HepG2 (cell line): ENCODE results near the gene OTOP3. TPM values are rescaled to one million over a fixed set of nuclear protein-coding genes. Genes with fewer than 3 reads are reported as not detected.
A peak's percentile ranks its signal among the peaks of the same experiment; 100 is the strongest.

Experiments used
- ARNT ChIP-seq: fragments of 450-650 bp; IDR thresholded peaks from 2 replicates; pipeline ENCODE4 v1.6.1; 2017
- HOXA9 ChIP-seq: sonication (generic); formaldehyde crosslinking; IDR thresholded peaks from 2 replicates; pipeline ENCODE4 v1.8.1; 2022; ENCODE audit warnings: missing genetic modification reagents, mild to moderate bottlenecking, moderate library complexity, borderline replicate concordance
- IRF2 ChIP-seq: IDR thresholded peaks from 2 replicates; pipeline ENCODE4 v1.6.1; 2018; ENCODE audit warnings: missing genetic modification reagents, missing compliant biosample characterization
- KDM4B ChIP-seq: sonication (generic); formaldehyde crosslinking; IDR thresholded peaks from 2 replicates; pipeline ENCODE4 v1.4.0; 2020; ENCODE audit warnings: missing genetic modification reagents
- MXI1 ChIP-seq: IDR thresholded peaks from 3 replicates; pipeline ENCODE4 v1.6.1; 2012; ENCODE audit warnings: low read depth, low read length, inconsistent platforms, borderline replicate concordance
- PAX8 ChIP-seq: sonication (generic); formaldehyde crosslinking; IDR thresholded peaks from 2 replicates; pipeline ENCODE4 v1.8.0; 2022; ENCODE audit warnings: mild to moderate bottlenecking, missing genetic modification reagents, borderline replicate concordance
- POLR2AphosphoS2 ChIP-seq: IDR thresholded peaks from 2 replicates; pipeline ENCODE4 v1.6.1; 2011; ENCODE audit warnings: low read depth, low read length, improper control_type of control experiment
- ZBTB38 ChIP-seq: sonication (generic); formaldehyde crosslinking; IDR thresholded peaks from 2 replicates; pipeline ENCODE4 v1.5.1; 2020; ENCODE audit warnings: mild to moderate bottlenecking, missing genetic modification reagents
- ZNF383 ChIP-seq: sonication (generic); formaldehyde crosslinking; IDR thresholded peaks from 2 replicates; pipeline ENCODE4 v1.4.0; 2020; ENCODE audit warnings: missing genetic modification reagents, mild to moderate bottlenecking, borderline replicate concordance
- ZNF451 ChIP-seq: sonication (generic); formaldehyde crosslinking; IDR thresholded peaks from 2 replicates; pipeline ENCODE4 v1.5.0; 2020; ENCODE audit warnings: mild to moderate bottlenecking, missing genetic modification reagents
- ZNF484 ChIP-seq: sonication (generic); formaldehyde crosslinking; IDR thresholded peaks from 2 replicates; pipeline ENCODE4 v1.5.1; 2020; ENCODE audit warnings: mild to moderate bottlenecking, low read depth, missing genetic modification reagents, borderline replicate concordance
- ZNF512B ChIP-seq: sonication (generic); formaldehyde crosslinking; IDR thresholded peaks from 2 replicates; pipeline ENCODE4 v1.5.1; 2020; ENCODE audit warnings: missing genetic modification reagents, mild to moderate bottlenecking, borderline replicate concordance
- ZNF567 ChIP-seq: sonication (generic); formaldehyde crosslinking; IDR thresholded peaks from 2 replicates; pipeline ENCODE4 v1.8.1; 2023; ENCODE audit warnings: mild to moderate bottlenecking, missing genetic modification reagents, borderline replicate concordance
- ZNF597 ChIP-seq: sonication (generic); formaldehyde crosslinking; IDR thresholded peaks from 2 replicates; pipeline ENCODE4 v1.5.0; 2020; ENCODE audit warnings: missing genetic modification reagents
- ZNF639 ChIP-seq: conservative IDR thresholded peaks from 2 replicates; pipeline ENCODE4 v1.6.1; 2018; ENCODE audit warnings: missing genetic modification reagents
- ZNF747 ChIP-seq: sonication (generic); formaldehyde crosslinking; IDR thresholded peaks from 2 replicates; pipeline ENCODE4 v1.8.1; 2023; ENCODE audit warnings: missing genetic modification reagents, mild to moderate bottlenecking, borderline replicate concordance
- ZNF891 ChIP-seq: sonication (generic); formaldehyde crosslinking; IDR thresholded peaks from 2 replicates; pipeline ENCODE4 v1.5.0; 2020; ENCODE audit warnings: mild to moderate bottlenecking, missing genetic modification reagents
- polyA plus RNA-seq, 8 experiments: library from polyadenylated mRNA; depleted of rRNA in 3 of 8; stranded (reverse) in 7 of 8; unstranded in 1 of 8; fragments of >200 nt; fragmentation: Illumina TruSeq in 4 of 8; extraction: Trizol in 4 of 8; gene quantifications; 2 replicates each; pipeline versions ENCODE4 v1.2.1 to v1.2.3, GENCODE V29; 2011 to 2016; ENCODE audit warnings: low read depth in 4 of 8, missing spikeins in 1 of 8, mixed read lengths in 1 of 8; ENCODE audit not compliant: insufficient read depth in 1 of 8
- total RNA-seq, 5 experiments: library from RNA; depleted of rRNA; stranded (reverse); fragments of >200 nt; fragmentation: Illumina TruSeq; extraction: Trizol; gene quantifications; 2 replicates each; pipeline ENCODE4 v1.2.3, GENCODE V29; 2016; ENCODE audit warnings: low read depth in 1 of 5
- TF ChIP-seq, protein P1 (sequence below): sonication (generic); formaldehyde crosslinking; IDR thresholded peaks from 2 replicates; pipeline ENCODE4; 2020; ENCODE audit warnings: missing genetic modification reagents, mild to moderate bottlenecking, borderline replicate concordance
- TF ChIP-seq, protein P2 (sequence below): IDR thresholded peaks from 2 replicates; pipeline ENCODE4 v1.6.1; 2016; ENCODE audit warnings: low read depth, borderline replicate concordance
- TF ChIP-seq, protein P3 (sequence below): sonication (generic); formaldehyde crosslinking; IDR thresholded peaks from 2 replicates; pipeline ENCODE4 v1.8.1; 2023; ENCODE audit warnings: mild to moderate bottlenecking, missing genetic modification reagents, borderline replicate concordance

Gene OTOP3
- total and polyA plus RNA-seq, 2 of the 13 experiments (the other 11 are each of a cell fraction or from before 2014, with no cell fraction given), result not detected

GRCh38 chr17:74960570-74961342 lies 25.1 kb downstream of the OTOP3 start (continued):
- TF ChIP-seq ZNF597, result no peak
- peak; percentile 84 for TF ChIP-seq HOXA9 (CRISPR knock-in tag)
- TF ChIP-seq ZNF747 (CRISPR knock-in tag), result no peak
- 0 out of 2 replicates have a peak, but pooled peaks have one; percentile 84 for TF ChIP-seq ZNF484
- TF ChIP-seq ZNF512B (CRISPR knock-in tag), result peak; percentile 59; the same call in 1 of the 2 replicates
- TF ChIP-seq IRF2 (CRISPR knock-in tag), result peak; percentile 71
- TF ChIP-seq POLR2AphosphoS2, result no peak
- TF ChIP-seq ZNF891 (CRISPR knock-in tag), result 0 out of 2 replicates have a peak, but pooled peaks have one; percentile 86
- TF ChIP-seq ZNF451 (CRISPR knock-in tag), result 0 out of 2 replicates have a peak, but pooled peaks have one; percentile 39
- peak; percentile 51; the same call in 1 of the 2 replicates for TF ChIP-seq ZBTB38 (CRISPR knock-in tag)
- TF ChIP-seq MXI1, result peak; percentile 45; the same call in 2 of the 3 replicates
- TF ChIP-seq, protein P1, sequence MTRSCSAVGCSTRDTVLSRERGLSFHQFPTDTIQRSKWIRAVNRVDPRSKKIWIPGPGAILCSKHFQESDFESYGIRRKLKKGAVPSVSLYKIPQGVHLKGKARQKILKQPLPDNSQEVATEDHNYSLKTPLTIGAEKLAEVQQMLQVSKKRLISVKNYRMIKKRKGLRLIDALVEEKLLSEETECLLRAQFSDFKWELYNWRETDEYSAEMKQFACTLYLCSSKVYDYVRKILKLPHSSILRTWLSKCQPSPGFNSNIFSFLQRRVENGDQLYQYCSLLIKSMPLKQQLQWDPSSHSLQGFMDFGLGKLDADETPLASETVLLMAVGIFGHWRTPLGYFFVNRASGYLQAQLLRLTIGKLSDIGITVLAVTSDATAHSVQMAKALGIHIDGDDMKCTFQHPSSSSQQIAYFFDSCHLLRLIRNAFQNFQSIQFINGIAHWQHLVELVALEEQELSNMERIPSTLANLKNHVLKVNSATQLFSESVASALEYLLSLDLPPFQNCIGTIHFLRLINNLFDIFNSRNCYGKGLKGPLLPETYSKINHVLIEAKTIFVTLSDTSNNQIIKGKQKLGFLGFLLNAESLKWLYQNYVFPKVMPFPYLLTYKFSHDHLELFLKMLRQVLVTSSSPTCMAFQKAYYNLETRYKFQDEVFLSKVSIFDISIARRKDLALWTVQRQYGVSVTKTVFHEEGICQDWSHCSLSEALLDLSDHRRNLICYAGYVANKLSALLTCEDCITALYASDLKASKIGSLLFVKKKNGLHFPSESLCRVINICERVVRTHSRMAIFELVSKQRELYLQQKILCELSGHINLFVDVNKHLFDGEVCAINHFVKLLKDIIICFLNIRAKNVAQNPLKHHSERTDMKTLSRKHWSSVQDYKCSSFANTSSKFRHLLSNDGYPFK (CRISPR knock-in tag), result peak; percentile 45; the same call in 1 of the 2 replicates
- no peak for TF ChIP-seq ZNF383
- TF ChIP-seq, protein P2, sequence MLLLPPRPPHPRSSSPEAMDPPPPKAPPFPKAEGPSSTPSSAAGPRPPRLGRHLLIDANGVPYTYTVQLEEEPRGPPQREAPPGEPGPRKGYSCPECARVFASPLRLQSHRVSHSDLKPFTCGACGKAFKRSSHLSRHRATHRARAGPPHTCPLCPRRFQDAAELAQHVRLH, result peak; percentile 77; the same call in 1 of the 2 replicates
- TF ChIP-seq, protein P3, sequence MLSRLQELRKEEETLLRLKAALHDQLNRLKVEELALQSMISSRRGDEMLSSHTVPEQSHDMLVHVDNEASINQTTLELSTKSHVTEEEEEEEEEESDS, result peak; percentile 69; the same call in 1 of the 2 replicates
- TF ChIP-seq ZNF567 (CRISPR knock-in tag), result no peak
- no peak for TF ChIP-seq ZNF639 (CRISPR knock-in tag)
- TF ChIP-seq PAX8 (CRISPR knock-in tag), result peak; percentile 61; the same call in 1 of the 2 replicates
- TF ChIP-seq ARNT, result no peak
- 0 out of 2 replicates have a peak, but pooled peaks have one; percentile 65 for TF ChIP-seq KDM4B
